ENCODE measurements around the gene C22orf31. TPM values are rescaled to one million over a fixed set of nuclear protein-coding genes. Genes with fewer than 3 reads are reported as not detected.

C22orf31 gene
- total RNA-seq, 1 experiment from 2014 or later, result not detected

GRCh38 chr22:29053048-29053702, 8.5 kb downstream of the C22orf31 start:
- no peak overlapping the region for H3K27ac ChIP-seq (ENCODE audit: low read length)
- H3K4me2 ChIP-seq (ENCODE audit: low read length), result no peak overlapping the region
- no peak overlapping the region for H3K4me3 ChIP-seq (ENCODE audit: low read length)
- H3K9me2 ChIP-seq (replicated peaks; ENCODE audit: low read length), result no peaks in the 10 kb centered on the region
- CTCF ChIA-PET, result no interaction called here
- no TSS peak for BruUV-seq (replicated peaks)
- no peaks in the 10 kb centered on the region for H3K79me2 ChIP-seq (ENCODE audit: low read length)
- no peaks in the 10 kb centered on the region for H3K4me1 ChIP-seq (ENCODE audit: insufficient read depth, low read length)
- ATAC-seq, result no peak
- H3K9ac ChIP-seq (ENCODE audit: low read length), result no peak overlapping the region
- intact Hi-C loops (cut with micrococcal nuclease), result no loop called here
- no peaks in the 10 kb centered on the region for H3F3A ChIP-seq (ENCODE audit: low read length, unreplicated experiment)
- POLR2A ChIA-PET (ENCODE audit: unreplicated experiment), result no interaction called here
- no peak for DNase-seq
- no peaks in the 10 kb centered on the region for H3K27me3 ChIP-seq (ENCODE audit: low read length)
- H2AFZ ChIP-seq (ENCODE audit: low read length), result no peak overlapping the region
- H4K20me1 ChIP-seq (ENCODE audit: low read length), result no peaks in the 10 kb centered on the region
- H3K9me3 ChIP-seq (ENCODE audit: low read length), result no peaks in the 10 kb centered on the region
- no peaks in the 10 kb centered on the region for H3K36me3 ChIP-seq (ENCODE audit: low read depth, low read length)
- TF ChIP-seq EZH2 (IDR thresholded peaks at IDR 0.05; ENCODE audit: low read length, unreplicated experiment), result no peak
- TF ChIP-seq EZH2phosphoT487 (IDR thresholded peaks at IDR 0.05; ENCODE audit: borderline replicate concordance, low read length), result no peak
- no peak for TF ChIP-seq CTCF (conservative IDR thresholded peaks at IDR 0.05; ENCODE audit: low read depth, low read length)

- Histone ChIP-seq H3K4me1 (ENCODE audit: insufficient read depth, low read length) (no peaks in the 10 kb centered on the region), H2AFZ (ENCODE audit: low read length) (no peak overlapping the region), H4K20me1 (ENCODE audit: low read length) (no peaks in the 10 kb centered on the region), H3K9ac (ENCODE audit: low read length) (no peak overlapping the region), H3K36me3 (ENCODE audit: low read depth, low read length) (no peaks in the 10 kb centered on the region), H3K4me2 (ENCODE audit: low read length) (no peak overlapping the region), H3K79me2 (ENCODE audit: low read length) (no peaks in the 10 kb centered on the region), H3K9me2 (replicated peaks; ENCODE audit: low read length) (no peaks in the 10 kb centered on the region), H3K27ac (ENCODE audit: low read length) (no peak overlapping the region), H3K9me3 (ENCODE audit: low read length) (no peaks in the 10 kb centered on the region), H3F3A (ENCODE audit: low read length, unreplicated experiment) (no peaks in the 10 kb centered on the region), H3K4me3 (ENCODE audit: low read length) (no peak overlapping the region), H3K27me3 (ENCODE audit: low read length) (no peaks in the 10 kb centered on the region)
- DNase-seq (no peak), ATAC-seq (no peak)
- intact Hi-C loops (cut with micrococcal nuclease), result no loop called here
- POLR2A ChIA-PET (ENCODE audit: unreplicated experiment), result no interaction called here
- no peak for TF ChIP-seq EZH2 (IDR thresholded peaks at IDR 0.05; ENCODE audit: low read length, unreplicated experiment)
- TF ChIP-seq EZH2phosphoT487 (IDR thresholded peaks at IDR 0.05; ENCODE audit: borderline replicate concordance, low read length), result no peak
- TF ChIP-seq CTCF (conservative IDR thresholded peaks at IDR 0.05; ENCODE audit: low read depth, low read length), result no peak
- no TSS peak for BruUV-seq (replicated peaks)
- CTCF ChIA-PET, result no interaction called here
Measured at GRCh38 chr22:29050457-29050856, 11.2 kb downstream of the C22orf31 start.

DNA sequence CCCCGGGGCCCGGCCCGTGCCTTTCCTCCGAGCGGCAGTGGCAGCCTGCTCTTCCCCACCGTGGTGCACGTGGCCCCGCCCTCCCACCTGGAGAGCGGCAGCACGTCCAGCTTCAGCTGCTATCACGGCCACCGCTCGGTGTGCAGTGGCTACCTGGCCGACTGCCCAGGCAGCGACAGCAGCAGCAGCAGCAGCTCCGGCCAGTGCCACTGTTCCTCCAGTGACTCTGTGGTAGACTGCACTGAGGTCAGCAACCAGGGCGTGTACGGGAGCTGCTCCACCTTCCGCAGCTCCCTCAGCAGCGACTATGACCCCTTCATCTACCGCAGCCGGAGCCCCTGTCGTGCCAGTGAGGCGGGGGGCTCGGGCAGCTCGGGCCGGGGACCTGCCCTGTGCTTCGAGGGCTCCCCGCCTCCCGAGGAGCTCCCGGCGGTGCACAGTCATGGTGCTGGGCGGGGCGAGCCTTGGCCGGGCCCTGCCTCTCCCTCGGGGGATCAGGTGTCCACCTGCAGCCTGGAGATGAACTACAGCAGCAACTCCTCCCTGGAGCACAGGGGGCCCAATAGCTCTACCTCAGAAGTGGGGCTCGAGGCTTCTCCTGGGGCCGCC, 11.9 kb downstream of the C22orf31 start:
- Histone ChIP-seq H3K36me3 (ENCODE audit: low read depth, low read length) (no peaks in the 10 kb centered on the region), H3K27ac (ENCODE audit: low read length) (no peak overlapping the region), H3K9me3 (ENCODE audit: low read length) (no peaks in the 10 kb centered on the region), H2AFZ (ENCODE audit: low read length) (no peak overlapping the region), H3K9me2 (replicated peaks; ENCODE audit: low read length) (no peaks in the 10 kb centered on the region), H3K79me2 (ENCODE audit: low read length) (no peaks in the 10 kb centered on the region), H3K4me2 (ENCODE audit: low read length) (no peak overlapping the region), H3K9ac (ENCODE audit: low read length) (no peak overlapping the region), H3K4me1 (ENCODE audit: insufficient read depth, low read length) (peaks cover 3% of the 10 kb centered on the region), H3K4me3 (ENCODE audit: low read length) (no peak overlapping the region), H4K20me1 (ENCODE audit: low read length) (no peaks in the 10 kb centered on the region), H3K27me3 (ENCODE audit: low read length) (no peaks in the 10 kb centered on the region), H3F3A (ENCODE audit: low read length, unreplicated experiment) (no peaks in the 10 kb centered on the region)
- CTCF ChIA-PET, result no interaction called here
- DNase-seq (no peak), ATAC-seq (no peak)
- intact Hi-C loops (cut with micrococcal nuclease), result loop anchor here (10.0 kb wide), 1 partner anchor 105 kb away; no protein-coding TSS in a partner anchor
- TF ChIP-seq CTCF (conservative IDR thresholded peaks at IDR 0.05; ENCODE audit: low read depth, low read length) (no peak), EZH2phosphoT487 (IDR thresholded peaks at IDR 0.05; ENCODE audit: borderline replicate concordance, low read length) (no peak), EZH2 (IDR thresholded peaks at IDR 0.05; ENCODE audit: low read length, unreplicated experiment) (no peak)
- BruUV-seq (replicated peaks), result no TSS peak
- POLR2A ChIA-PET (ENCODE audit: unreplicated experiment), result no interaction called here
